Mesendoderm (in vitro differentiated cells): ENCODE results near the gene FSIP1.

Experiments
- DNase-seq: peaks from one replicate; pipeline ENCODE4 v3.0.0; 2013
- H2AK5ac ChIP-seq: 2 replicates; pipeline ENCODE4 v1.6.1; 2013; ENCODE audit warnings: low read length, inconsistent platforms
- H2BK120ac ChIP-seq: 2 replicates; pipeline ENCODE4 v1.6.1; 2013; ENCODE audit warnings: low read depth, mild to moderate bottlenecking, low read length, moderate library complexity, mixed read lengths
- H2BK15ac ChIP-seq: replicated peaks from 2 replicates; pipeline ENCODE4 v1.6.1; 2013; ENCODE audit warnings: low read depth, mild to moderate bottlenecking, moderate library complexity
- H2BK5ac ChIP-seq: 2 replicates; pipeline ENCODE4 v1.6.1; 2013; ENCODE audit warnings: low read length, inconsistent platforms
- H3K18ac ChIP-seq: 2 replicates; pipeline ENCODE4 v1.6.1; 2013; ENCODE audit warnings: mild to moderate bottlenecking, low read length, mixed read lengths
- H3K23ac ChIP-seq: one replicate; pipeline ENCODE4 v1.6.1; 2013; ENCODE audit warnings: low read length
- H3K27ac ChIP-seq: 2 replicates; pipeline ENCODE4 v1.5.1; 2013; ENCODE audit warnings: low read depth, mild to moderate bottlenecking, inconsistent platforms, low read length, moderate library complexity
- H3K27me3 ChIP-seq: 2 replicates; pipeline ENCODE4 v1.6.1; 2013; ENCODE audit warnings: low read length, control low read depth, mild to moderate bottlenecking, inconsistent platforms; ENCODE audit not compliant: insufficient read depth, poor library complexity
- H3K36me3 ChIP-seq: 2 replicates; pipeline ENCODE4 v1.6.1; 2013; ENCODE audit warnings: low read length, inconsistent platforms; ENCODE audit not compliant: control insufficient read depth, insufficient read depth
- H3K4ac ChIP-seq: one replicate; pipeline ENCODE4 v1.6.1; 2013; ENCODE audit warnings: low read depth, mild to moderate bottlenecking, low read length, moderate library complexity
- H3K4me1 ChIP-seq: 2 replicates; pipeline ENCODE4 v1.6.1; 2013; ENCODE audit warnings: low read depth, low read length, inconsistent platforms; ENCODE audit not compliant: control insufficient read depth
- H3K4me2 ChIP-seq: 2 replicates; pipeline ENCODE4 v1.6.1; 2013; ENCODE audit warnings: low read length
- H3K4me3 ChIP-seq: 2 replicates; pipeline ENCODE4 v1.5.1; 2013; ENCODE audit warnings: mild to moderate bottlenecking, low read length
- H3K56ac ChIP-seq: one replicate; pipeline ENCODE4 v1.6.1; 2013; ENCODE audit warnings: low read length
- H3K79me1 ChIP-seq: 2 replicates; pipeline ENCODE4 v1.6.1; 2013; ENCODE audit warnings: low read length, inconsistent platforms
- H3K79me2 ChIP-seq: 2 replicates; pipeline ENCODE4 v1.6.1; 2013; ENCODE audit warnings: mild to moderate bottlenecking, low read length; ENCODE audit not compliant: control insufficient read depth, insufficient read depth
- H3K9ac ChIP-seq: 2 replicates; pipeline ENCODE4 v1.6.1; 2013; ENCODE audit warnings: low read length, inconsistent platforms
- H4K5ac ChIP-seq: one replicate; pipeline ENCODE4 v1.6.1; 2013; ENCODE audit warnings: low read length
- H4K8ac ChIP-seq: one replicate; pipeline ENCODE4 v1.6.1; 2013; ENCODE audit warnings: low read depth, mild to moderate bottlenecking, control low read depth, low read length, moderate library complexity
- WGBS: extraction: QIAGEN DNeasy Blood & Tissue Kit; methylation state at CpG from one replicate; pipeline ENCODE4 v1.1.7; 2013; ENCODE audit warnings: low lambda C conversion rate, missing lambda C conversion rate; ENCODE audit not compliant: insufficient coverage; ENCODE audit errors: extremely low coverage; 5-methylcytosine and 5-hydroxymethylcytosine counted together

Gene FSIP1

GRCh38 chr15:39752991-39753390 is 29.6 kb downstream of the FSIP1 start:
- H3K79me1 ChIP-seq: no peaks in the 10 kb centered on the region
- no peaks in the 10 kb centered on the region for H3K79me2 ChIP-seq
- WGBS: 100% methylated on average over 1 of the region's 1 CpG
- H3K4me1 ChIP-seq: no peaks in the 10 kb centered on the region
- H3K23ac ChIP-seq: no peak overlapping the region
- no peak overlapping the region for H4K5ac ChIP-seq
- no peaks in the 10 kb centered on the region for H3K36me3 ChIP-seq
- no peak overlapping the region for H3K4ac ChIP-seq
- no peaks in the 10 kb centered on the region for H3K27me3 ChIP-seq
- H4K8ac ChIP-seq: no peak overlapping the region
- DNase-seq: no peak
- H3K18ac ChIP-seq: no peak overlapping the region
- H3K27ac ChIP-seq: no peak overlapping the region
- no peak overlapping the region for H3K9ac ChIP-seq
- H2BK120ac ChIP-seq: no peak overlapping the region
- no peak overlapping the region for H2BK15ac ChIP-seq
- H2BK5ac ChIP-seq: no peak overlapping the region
- H3K4me3 ChIP-seq: no peak overlapping the region
- no peak overlapping the region for H2AK5ac ChIP-seq
- no peak overlapping the region for H3K4me2 ChIP-seq
- no peak overlapping the region for H3K56ac ChIP-seq

GRCh38 chr15:39752246-39752645 is 30.4 kb downstream of the FSIP1 start:
- no peak overlapping the region for H2AK5ac ChIP-seq
- no peak overlapping the region for H3K4me2 ChIP-seq
- no peak overlapping the region for H3K56ac ChIP-seq
- H3K4me1 ChIP-seq: no peaks in the 10 kb centered on the region
- no peaks in the 10 kb centered on the region for H3K79me2 ChIP-seq
- no peak overlapping the region for H3K18ac ChIP-seq
- no peak overlapping the region for H3K9ac ChIP-seq
- H3K36me3 ChIP-seq: no peaks in the 10 kb centered on the region
- no peak overlapping the region for H2BK5ac ChIP-seq
- no peak overlapping the region for H3K4me3 ChIP-seq
- DNase-seq: no peak
- H3K4ac ChIP-seq: no peak overlapping the region
- no peak overlapping the region for H3K27ac ChIP-seq
- H4K8ac ChIP-seq: no peak overlapping the region
- no peak overlapping the region for H2BK120ac ChIP-seq
- no peak overlapping the region for H3K23ac ChIP-seq
- H4K5ac ChIP-seq: no peak overlapping the region
- no peaks in the 10 kb centered on the region for H3K27me3 ChIP-seq
- H2BK15ac ChIP-seq: no peak overlapping the region
- no peaks in the 10 kb centered on the region for H3K79me1 ChIP-seq

GRCh38 chr15:39748276-39748675 is 34.4 kb downstream of the FSIP1 start:
- Histone ChIP-seq H3K27ac (no peak overlapping the region), H3K4ac (no peak overlapping the region), H3K9ac (no peak overlapping the region), H3K56ac (no peak overlapping the region), H4K5ac (no peak overlapping the region), H3K27me3 (no peaks in the 10 kb centered on the region), H3K18ac (no peak overlapping the region), H3K4me1 (no peaks in the 10 kb centered on the region), H3K4me3 (no peak overlapping the region), H2BK15ac (no peak overlapping the region), H3K36me3 (no peaks in the 10 kb centered on the region), H2AK5ac (no peak overlapping the region), H2BK5ac (no peak overlapping the region), H3K4me2 (no peak overlapping the region), H3K23ac (no peak overlapping the region), H3K79me1 (no peaks in the 10 kb centered on the region), H4K8ac (no peak overlapping the region), H2BK120ac (no peak overlapping the region), H3K79me2 (no peaks in the 10 kb centered on the region)
- WGBS: no CpG with 5 or more reads among the region's 2 CpGs
- no peak for DNase-seq

- no peaks in the 10 kb centered on the region for H3K79me1 ChIP-seq
- no peak overlapping the region for H3K4me3 ChIP-seq
- no peak for DNase-seq
- no peak overlapping the region for H3K23ac ChIP-seq
- H2BK5ac ChIP-seq: no peak overlapping the region
- no peak overlapping the region for H4K8ac ChIP-seq
- H3K4ac ChIP-seq: no peak overlapping the region
- no peaks in the 10 kb centered on the region for H3K36me3 ChIP-seq
- no peak overlapping the region for H2BK15ac ChIP-seq
- no peaks in the 10 kb centered on the region for H3K79me2 ChIP-seq
- H4K5ac ChIP-seq: no peak overlapping the region
- H3K4me1 ChIP-seq: no peaks in the 10 kb centered on the region
- H3K9ac ChIP-seq: no peak overlapping the region
- H2AK5ac ChIP-seq: no peak overlapping the region
- no peak overlapping the region for H3K18ac ChIP-seq
- H3K56ac ChIP-seq: no peak overlapping the region
- H3K27ac ChIP-seq: no peak overlapping the region
- H3K27me3 ChIP-seq: no peaks in the 10 kb centered on the region
- no peak overlapping the region for H3K4me2 ChIP-seq
- no peak overlapping the region for H2BK120ac ChIP-seq
These were observed 35.3 kb downstream of the FSIP1 start for GRCh38 chr15:39747326-39747725.

GRCh38 chr15:39746714-39747276 is 35.8 kb downstream of the FSIP1 start:
- Histone ChIP-seq H3K56ac (no peak overlapping the region), H4K5ac (no peak overlapping the region), H3K4me3 (no peak overlapping the region), H3K18ac (no peak overlapping the region), H3K36me3 (no peaks in the 10 kb centered on the region), H2BK15ac (no peak overlapping the region), H3K79me2 (no peaks in the 10 kb centered on the region), H2BK5ac (no peak overlapping the region), H3K27me3 (no peaks in the 10 kb centered on the region), H3K79me1 (no peaks in the 10 kb centered on the region), H3K4ac (no peak overlapping the region), H2BK120ac (no peak overlapping the region), H4K8ac (no peak overlapping the region), H3K27ac (no peak overlapping the region), H3K9ac (no peak overlapping the region), H2AK5ac (no peak overlapping the region), H3K4me1 (no peaks in the 10 kb centered on the region), H3K4me2 (no peak overlapping the region), H3K23ac (no peak overlapping the region)
- DNase-seq: no peak
- no CpG with 5 or more reads among the region's 1 CpG for WGBS

GRCh38 chr15:39746176-39746575 is 36.5 kb downstream of the FSIP1 start:
- Histone ChIP-seq H2BK15ac (no peak overlapping the region), H3K4me1 (no peaks in the 10 kb centered on the region), H3K4me2 (no peak overlapping the region), H2BK120ac (no peak overlapping the region), H4K5ac (no peak overlapping the region), H3K23ac (no peak overlapping the region), H3K27me3 (no peaks in the 10 kb centered on the region), H3K56ac (no peak overlapping the region), H3K79me2 (no peaks in the 10 kb centered on the region), H3K36me3 (no peaks in the 10 kb centered on the region), H2BK5ac (no peak overlapping the region), H3K79me1 (no peaks in the 10 kb centered on the region), H3K4me3 (no peak overlapping the region), H4K8ac (no peak overlapping the region), H2AK5ac (no peak overlapping the region), H3K27ac (no peak overlapping the region), H3K18ac (no peak overlapping the region), H3K4ac (no peak overlapping the region), H3K9ac (no peak overlapping the region)
- WGBS: no CpG with 5 or more reads among the region's 2 CpGs
- DNase-seq: no peak
